GM23248 (cell line): ENCODE data around the gene EIF4G3.

Experiments used
- EZH2 ChIP-seq: fragments of 200-600 bp; sonication (generic); IDR thresholded peaks from 2 replicates; pipeline ENCODE4 v1.6.1; 2018; ENCODE audit warnings: antibody characterized with exemption, mild to moderate bottlenecking; ENCODE audit not compliant: insufficient read depth, poor library complexity, severe bottlenecking
- EZH2phosphoT487 ChIP-seq: fragments of 200-600 bp; sonication (generic); IDR thresholded peaks from 2 replicates; pipeline ENCODE4 v1.6.1; 2018; ENCODE audit warnings: antibody characterized with exemption, moderate library complexity, mild to moderate bottlenecking, low read depth; ENCODE audit not compliant: insufficient read depth

DNA sequence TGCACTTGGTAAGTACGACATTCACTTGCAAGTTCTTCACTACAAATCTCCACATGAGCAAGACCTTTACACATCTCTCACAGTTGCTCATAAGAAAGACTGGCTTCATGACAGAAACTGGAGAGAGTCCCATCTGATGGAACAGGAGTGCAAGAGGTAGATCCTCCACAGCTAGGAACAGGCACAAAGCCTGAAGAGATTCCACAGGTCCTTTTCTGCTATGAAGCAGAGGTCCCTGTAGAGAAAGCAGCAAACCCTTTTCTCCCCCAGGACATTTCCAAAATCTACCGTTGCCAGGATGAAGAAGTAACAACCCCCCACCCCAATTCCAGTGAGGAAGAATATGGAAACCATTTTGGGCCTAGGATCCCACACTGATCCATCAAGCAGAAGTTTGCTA lies 47.3 kb downstream of the EIF4G3 start:
- TF ChIP-seq EZH2 (no peak), EZH2phosphoT487 (no peak)
